GM23338 (cell line): Measurements from ENCODE around the gene C1GALT1C1L. TPM values are rescaled to one million over a fixed set of nuclear protein-coding genes. Genes with fewer than 3 reads are reported as not detected.

Source experiments
- ATAC-seq: fragments of 200-7000 bp; cut with Tn5 transposase; 3 replicates; pipeline ENCODE4 v1.9.1; 2020
- DNase-seq: peaks from one replicate; pipeline ENCODE4 v3.0.0-alpha.2; 2015; ENCODE audit warnings: low spot score
- H2AFZ ChIP-seq: fragments of 200-600 bp; sonication (generic); 2 replicates; pipeline ENCODE4 v1.8.0; 2016; ENCODE audit warnings: antibody characterized with exemption, mild to moderate bottlenecking, moderate library complexity
- H3F3A ChIP-seq: fragments of 200-600 bp; sonication (generic); replicated peaks from 2 replicates; pipeline ENCODE4 v1.8.0; 2017; ENCODE audit warnings: antibody characterized with exemption, mixed run types, low read depth
- H3K27ac ChIP-seq: fragments of 200-600 bp; sonication (generic); 2 replicates; pipeline ENCODE4 v1.6.1; 2016; ENCODE audit warnings: low read depth
- H3K27me3 ChIP-seq: fragments of 200-600 bp; sonication (generic); 2 replicates; pipeline ENCODE4 v1.8.0; 2016; ENCODE audit warnings: mild to moderate bottlenecking, mixed run types, moderate library complexity; ENCODE audit not compliant: insufficient read depth
- H3K36me3 ChIP-seq: fragments of 200-600 bp; sonication (generic); 2 replicates; pipeline ENCODE4 v1.8.0; 2016; ENCODE audit warnings: mild to moderate bottlenecking; ENCODE audit not compliant: insufficient read depth
- H3K4me1 ChIP-seq: fragments of 200-600 bp; sonication (generic); 2 replicates; pipeline ENCODE4 v1.8.0; 2016; ENCODE audit warnings: mild to moderate bottlenecking, moderate library complexity; ENCODE audit not compliant: insufficient read depth
- H3K4me2 ChIP-seq: fragments of 200-600 bp; sonication (generic); 2 replicates; pipeline ENCODE4 v1.7.1; 2017; ENCODE audit warnings: mixed run types
- H3K4me3 ChIP-seq: fragments of 200-600 bp; sonication (generic); 2 replicates; pipeline ENCODE4 v1.6.1; 2016; ENCODE audit warnings: mixed run types
- H3K79me2 ChIP-seq: fragments of 200-600 bp; sonication (generic); replicated peaks from 2 replicates; pipeline ENCODE4 v1.8.0; 2017; ENCODE audit warnings: mild to moderate bottlenecking; ENCODE audit not compliant: insufficient read depth
- H3K9me2 ChIP-seq: fragments of 200-600 bp; sonication (generic); 2 replicates; pipeline ENCODE4 v1.8.0; 2017; ENCODE audit not compliant: insufficient read depth
- H4K20me1 ChIP-seq: fragments of 200-600 bp; sonication (generic); replicated peaks from 2 replicates; pipeline ENCODE4 v1.8.0; 2017; ENCODE audit warnings: mild to moderate bottlenecking; ENCODE audit not compliant: insufficient read depth
- H3K27ac Mint-ChIP-seq: 2 replicates; pipeline ENCODE4 v1.8.0; 2020; ENCODE audit warnings: inconsistent platforms, mild to moderate bottlenecking, moderate library complexity, mixed read lengths
- H3K27me3 Mint-ChIP-seq: 3 replicates; pipeline ENCODE4 v1.8.0; 2022; ENCODE audit warnings: low read depth, mild to moderate bottlenecking, moderate library complexity, mixed read lengths, inconsistent platforms; ENCODE audit not compliant: insufficient read depth, poor library complexity
- H3K36me3 Mint-ChIP-seq: 3 replicates; pipeline ENCODE4 v1.8.0; 2021; ENCODE audit warnings: low read depth, mild to moderate bottlenecking, inconsistent platforms, moderate library complexity, mixed read lengths
- H3K4me1 Mint-ChIP-seq: 3 replicates; pipeline ENCODE4 v1.8.0; 2020; ENCODE audit warnings: mild to moderate bottlenecking, inconsistent platforms, mixed read lengths
- H3K4me3 Mint-ChIP-seq: 3 replicates; pipeline ENCODE4 v1.8.0; 2021; ENCODE audit warnings: moderate library complexity, mild to moderate bottlenecking, inconsistent platforms, mixed read lengths
- H3K9me3 Mint-ChIP-seq: 3 replicates; pipeline ENCODE4 v1.8.0; 2020; ENCODE audit warnings: moderate library complexity, mild to moderate bottlenecking, inconsistent platforms, mixed read lengths
- CREB1 ChIP-seq: fragments of 250-450 bp; sonication (Bioruptor Pico); IDR thresholded peaks from 2 replicates; pipeline ENCODE4 v1.5.0; 2020; ENCODE audit warnings: low read depth, mild to moderate bottlenecking, moderate library complexity
- EZH2 ChIP-seq: fragments of 200-600 bp; sonication (generic); IDR thresholded peaks from one replicate; pipeline ENCODE4 v1.8.0; 2017; ENCODE audit warnings: antibody characterized with exemption, mild to moderate bottlenecking, low read depth; ENCODE audit not compliant: unreplicated experiment
- EZH2phosphoT487 ChIP-seq: fragments of 200-600 bp; sonication (generic); IDR thresholded peaks from one replicate; pipeline ENCODE4 v1.8.1; 2018; ENCODE audit warnings: antibody characterized with exemption; ENCODE audit not compliant: unreplicated experiment
- JUNB ChIP-seq: IDR thresholded peaks from one replicate; pipeline ENCODE4 v1.6.1; 2016; ENCODE audit warnings: antibody characterized with exemption; ENCODE audit not compliant: unreplicated experiment
- NANOG ChIP-seq: IDR thresholded peaks from 2 replicates; pipeline ENCODE4 v1.6.1; 2016; ENCODE audit warnings: antibody characterized with exemption, borderline replicate concordance
- POLR2AphosphoS5 ChIP-seq: IDR thresholded peaks from 2 replicates; pipeline ENCODE4 v1.6.1; 2016; ENCODE audit warnings: antibody characterized with exemption, low read depth
- STAT1 ChIP-seq: IDR thresholded peaks from one replicate; pipeline ENCODE4 v1.6.1; 2016; ENCODE audit warnings: antibody characterized with exemption; ENCODE audit not compliant: unreplicated experiment
- ZNF114 ChIP-seq: fragments of 250-450 bp; sonication (Bioruptor Pico); IDR thresholded peaks from 2 replicates; pipeline ENCODE4 v1.5.0; 2020; ENCODE audit warnings: mild to moderate bottlenecking, moderate library complexity
- ZNF331 ChIP-seq: fragments of 250-450 bp; sonication (Bioruptor Pico); IDR thresholded peaks from 2 replicates; pipeline ENCODE4 v1.5.0; 2020; ENCODE audit warnings: low read depth, mild to moderate bottlenecking, moderate library complexity
- polyA plus RNA-seq: library from polyadenylated mRNA; unstranded; fragments of >200 nt; fragmentation: Nextera tagmentation; extraction: Ambion mirVana; gene quantifications from 2 replicates; pipeline ENCODE4 v1.2.1, GENCODE V29; 2016
- total RNA-seq: library from RNA; depleted of rRNA; stranded (reverse); fragments of >200 nt; shearing (Covaris generic); gene quantifications from 2 replicates; pipeline ENCODE4 v1.2.3, GENCODE V29; 2014
- TF ChIP-seq, protein P1 (sequence below): IDR thresholded peaks from one replicate; pipeline ENCODE4 v1.6.1; 2018; ENCODE audit warnings: antibody characterized with exemption; ENCODE audit not compliant: unreplicated experiment
- TF ChIP-seq, protein P2 (sequence below): IDR thresholded peaks from 2 replicates; pipeline ENCODE4 v1.6.1; 2016; ENCODE audit warnings: antibody characterized with exemption
- TF ChIP-seq, protein P3 (sequence below): fragments of 250-450 bp; sonication (Bioruptor Pico); IDR thresholded peaks from 2 replicates; pipeline ENCODE4 v1.5.0; 2020; ENCODE audit warnings: mild to moderate bottlenecking, moderate library complexity
- TF ChIP-seq, protein P4 (sequence below), 2 experiments: fragments of 200-600 bp in 1 of 2; sonication (generic) in 1 of 2; conservative IDR thresholded peaks; 2 replicates each; pipeline versions ENCODE4 v1.5.1 to v1.6.1; 2016 to 2017; ENCODE audit warnings: antibody characterized with exemption in 2 of 2, low read depth in 2 of 2, mild to moderate bottlenecking in 2 of 2, moderate library complexity in 1 of 2

Gene C1GALT1C1L
- total and polyA plus RNA-seq, 2 experiments from 2014 or later: 0.17 to 0.99 TPM

DNA sequence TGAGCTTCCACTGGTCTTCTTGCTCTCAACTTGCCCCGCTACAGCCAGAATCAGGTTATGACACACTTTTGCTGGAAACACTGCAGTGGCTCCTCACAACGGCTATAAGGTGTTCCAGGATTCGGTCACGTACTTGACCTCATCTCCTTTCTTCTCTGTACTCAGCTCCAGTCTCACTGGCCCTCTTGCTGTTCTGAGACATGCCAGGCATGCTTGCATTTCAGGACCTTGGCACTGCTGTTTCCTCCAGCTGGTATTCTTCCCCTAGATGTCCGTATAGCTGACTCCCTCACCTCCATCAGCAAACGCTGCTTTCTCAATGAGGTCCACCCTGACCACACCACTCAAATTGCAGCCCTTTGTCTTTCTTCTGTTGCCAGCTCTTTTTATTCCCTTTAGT, 31.9 kb upstream of the C1GALT1C1L start:
- H4K20me1 ChIP-seq: no peaks in the 10 kb centered on the region
- Mint-ChIP-seq H3K9me3 (no peaks in the 10 kb centered on the region), H3K27ac (no peak overlapping the region), H3K27me3 (no peaks in the 10 kb centered on the region), H3K36me3 (no peaks in the 10 kb centered on the region), H3K4me3 (no peak overlapping the region), H3K4me1 (peaks cover 13% of the 10 kb centered on the region)
- H3K9me2 ChIP-seq: no peaks in the 10 kb centered on the region
- no peaks in the 10 kb centered on the region for H3K79me2 ChIP-seq
- H3K4me3 ChIP-seq: no peak overlapping the region
- ATAC-seq (no peak), DNase-seq (no peak)
- no peaks in the 10 kb centered on the region for H3F3A ChIP-seq
- no peaks in the 10 kb centered on the region for H3K4me1 ChIP-seq
- no peak for TF ChIP-seq ZNF114 (CRISPR knock-in tag)
- TF ChIP-seq EZH2: no peak
- TF ChIP-seq CREB1 (CRISPR knock-in tag): no peak
- no peak for TF ChIP-seq NANOG
- TF ChIP-seq EZH2phosphoT487: no peak
- TF ChIP-seq, protein P1, sequence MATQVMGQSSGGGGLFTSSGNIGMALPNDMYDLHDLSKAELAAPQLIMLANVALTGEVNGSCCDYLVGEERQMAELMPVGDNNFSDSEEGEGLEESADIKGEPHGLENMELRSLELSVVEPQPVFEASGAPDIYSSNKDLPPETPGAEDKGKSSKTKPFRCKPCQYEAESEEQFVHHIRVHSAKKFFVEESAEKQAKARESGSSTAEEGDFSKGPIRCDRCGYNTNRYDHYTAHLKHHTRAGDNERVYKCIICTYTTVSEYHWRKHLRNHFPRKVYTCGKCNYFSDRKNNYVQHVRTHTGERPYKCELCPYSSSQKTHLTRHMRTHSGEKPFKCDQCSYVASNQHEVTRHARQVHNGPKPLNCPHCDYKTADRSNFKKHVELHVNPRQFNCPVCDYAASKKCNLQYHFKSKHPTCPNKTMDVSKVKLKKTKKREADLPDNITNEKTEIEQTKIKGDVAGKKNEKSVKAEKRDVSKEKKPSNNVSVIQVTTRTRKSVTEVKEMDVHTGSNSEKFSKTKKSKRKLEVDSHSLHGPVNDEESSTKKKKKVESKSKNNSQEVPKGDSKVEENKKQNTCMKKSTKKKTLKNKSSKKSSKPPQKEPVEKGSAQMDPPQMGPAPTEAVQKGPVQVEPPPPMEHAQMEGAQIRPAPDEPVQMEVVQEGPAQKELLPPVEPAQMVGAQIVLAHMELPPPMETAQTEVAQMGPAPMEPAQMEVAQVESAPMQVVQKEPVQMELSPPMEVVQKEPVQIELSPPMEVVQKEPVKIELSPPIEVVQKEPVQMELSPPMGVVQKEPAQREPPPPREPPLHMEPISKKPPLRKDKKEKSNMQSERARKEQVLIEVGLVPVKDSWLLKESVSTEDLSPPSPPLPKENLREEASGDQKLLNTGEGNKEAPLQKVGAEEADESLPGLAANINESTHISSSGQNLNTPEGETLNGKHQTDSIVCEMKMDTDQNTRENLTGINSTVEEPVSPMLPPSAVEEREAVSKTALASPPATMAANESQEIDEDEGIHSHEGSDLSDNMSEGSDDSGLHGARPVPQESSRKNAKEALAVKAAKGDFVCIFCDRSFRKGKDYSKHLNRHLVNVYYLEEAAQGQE: no peak
- no peak for TF ChIP-seq ZNF331 (CRISPR knock-in tag)
- TF ChIP-seq STAT1: no peak
- TF ChIP-seq, protein P2, sequence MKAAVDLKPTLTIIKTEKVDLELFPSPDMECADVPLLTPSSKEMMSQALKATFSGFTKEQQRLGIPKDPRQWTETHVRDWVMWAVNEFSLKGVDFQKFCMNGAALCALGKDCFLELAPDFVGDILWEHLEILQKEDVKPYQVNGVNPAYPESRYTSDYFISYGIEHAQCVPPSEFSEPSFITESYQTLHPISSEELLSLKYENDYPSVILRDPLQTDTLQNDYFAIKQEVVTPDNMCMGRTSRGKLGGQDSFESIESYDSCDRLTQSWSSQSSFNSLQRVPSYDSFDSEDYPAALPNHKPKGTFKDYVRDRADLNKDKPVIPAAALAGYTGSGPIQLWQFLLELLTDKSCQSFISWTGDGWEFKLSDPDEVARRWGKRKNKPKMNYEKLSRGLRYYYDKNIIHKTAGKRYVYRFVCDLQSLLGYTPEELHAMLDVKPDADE: no peak
- TF ChIP-seq, protein P3, sequence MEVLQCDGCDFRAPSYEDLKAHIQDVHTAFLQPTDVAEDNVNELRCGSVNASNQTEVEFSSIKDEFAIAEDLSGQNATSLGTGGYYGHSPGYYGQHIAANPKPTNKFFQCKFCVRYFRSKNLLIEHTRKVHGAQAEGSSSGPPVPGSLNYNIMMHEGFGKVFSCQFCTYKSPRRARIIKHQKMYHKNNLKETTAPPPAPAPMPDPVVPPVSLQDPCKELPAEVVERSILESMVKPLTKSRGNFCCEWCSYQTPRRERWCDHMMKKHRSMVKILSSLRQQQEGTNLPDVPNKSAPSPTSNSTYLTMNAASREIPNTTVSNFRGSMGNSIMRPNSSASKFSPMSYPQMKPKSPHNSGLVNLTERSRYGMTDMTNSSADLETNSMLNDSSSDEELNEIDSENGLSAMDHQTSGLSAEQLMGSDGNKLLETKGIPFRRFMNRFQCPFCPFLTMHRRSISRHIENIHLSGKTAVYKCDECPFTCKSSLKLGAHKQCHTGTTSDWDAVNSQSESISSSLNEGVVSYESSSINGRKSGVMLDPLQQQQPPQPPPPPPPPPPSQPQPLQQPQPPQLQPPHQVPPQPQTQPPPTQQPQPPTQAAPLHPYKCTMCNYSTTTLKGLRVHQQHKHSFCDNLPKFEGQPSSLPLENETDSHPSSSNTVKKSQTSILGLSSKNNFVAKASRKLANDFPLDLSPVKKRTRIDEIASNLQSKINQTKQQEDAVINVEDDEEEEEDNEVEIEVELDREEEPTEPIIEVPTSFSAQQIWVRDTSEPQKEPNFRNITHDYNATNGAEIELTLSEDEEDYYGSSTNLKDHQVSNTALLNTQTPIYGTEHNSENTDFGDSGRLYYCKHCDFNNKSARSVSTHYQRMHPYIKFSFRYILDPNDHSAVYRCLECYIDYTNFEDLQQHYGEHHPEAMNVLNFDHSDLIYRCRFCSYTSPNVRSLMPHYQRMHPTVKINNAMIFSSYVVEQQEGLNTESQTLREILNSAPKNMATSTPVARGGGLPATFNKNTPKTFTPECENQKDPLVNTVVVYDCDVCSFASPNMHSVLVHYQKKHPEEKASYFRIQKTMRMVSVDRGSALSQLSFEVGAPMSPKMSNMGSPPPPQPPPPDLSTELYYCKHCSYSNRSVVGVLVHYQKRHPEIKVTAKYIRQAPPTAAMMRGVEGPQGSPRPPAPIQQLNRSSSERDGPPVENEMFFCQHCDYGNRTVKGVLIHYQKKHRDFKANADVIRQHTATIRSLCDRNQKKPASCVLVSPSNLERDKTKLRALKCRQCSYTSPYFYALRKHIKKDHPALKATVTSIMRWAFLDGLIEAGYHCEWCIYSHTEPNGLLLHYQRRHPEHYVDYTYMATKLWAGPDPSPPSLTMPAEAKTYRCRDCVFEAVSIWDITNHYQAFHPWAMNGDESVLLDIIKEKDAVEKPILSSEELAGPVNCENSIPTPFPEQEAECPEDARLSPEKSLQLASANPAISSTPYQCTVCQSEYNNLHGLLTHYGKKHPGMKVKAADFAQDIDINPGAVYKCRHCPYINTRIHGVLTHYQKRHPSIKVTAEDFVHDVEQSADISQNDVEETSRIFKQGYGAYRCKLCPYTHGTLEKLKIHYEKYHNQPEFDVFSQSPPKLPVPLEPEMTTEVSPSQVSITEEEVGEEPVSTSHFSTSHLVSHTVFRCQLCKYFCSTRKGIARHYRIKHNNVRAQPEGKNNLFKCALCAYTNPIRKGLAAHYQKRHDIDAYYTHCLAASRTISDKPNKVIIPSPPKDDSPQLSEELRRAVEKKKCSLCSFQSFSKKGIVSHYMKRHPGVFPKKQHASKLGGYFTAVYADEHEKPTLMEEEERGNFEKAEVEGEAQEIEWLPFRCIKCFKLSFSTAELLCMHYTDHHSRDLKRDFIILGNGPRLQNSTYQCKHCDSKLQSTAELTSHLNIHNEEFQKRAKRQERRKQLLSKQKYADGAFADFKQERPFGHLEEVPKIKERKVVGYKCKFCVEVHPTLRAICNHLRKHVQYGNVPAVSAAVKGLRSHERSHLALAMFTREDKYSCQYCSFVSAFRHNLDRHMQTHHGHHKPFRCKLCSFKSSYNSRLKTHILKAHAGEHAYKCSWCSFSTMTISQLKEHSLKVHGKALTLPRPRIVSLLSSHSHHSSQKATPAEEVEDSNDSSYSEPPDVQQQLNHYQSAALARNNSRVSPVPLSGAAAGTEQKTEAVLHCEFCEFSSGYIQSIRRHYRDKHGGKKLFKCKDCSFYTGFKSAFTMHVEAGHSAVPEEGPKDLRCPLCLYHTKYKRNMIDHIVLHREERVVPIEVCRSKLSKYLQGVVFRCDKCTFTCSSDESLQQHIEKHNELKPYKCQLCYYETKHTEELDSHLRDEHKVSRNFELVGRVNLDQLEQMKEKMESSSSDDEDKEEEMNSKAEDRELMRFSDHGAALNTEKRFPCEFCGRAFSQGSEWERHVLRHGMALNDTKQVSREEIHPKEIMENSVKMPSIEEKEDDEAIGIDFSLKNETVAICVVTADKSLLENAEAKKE (CRISPR knock-in tag): no peak
- TF ChIP-seq JUNB: no peak
- TF ChIP-seq, protein P4, sequence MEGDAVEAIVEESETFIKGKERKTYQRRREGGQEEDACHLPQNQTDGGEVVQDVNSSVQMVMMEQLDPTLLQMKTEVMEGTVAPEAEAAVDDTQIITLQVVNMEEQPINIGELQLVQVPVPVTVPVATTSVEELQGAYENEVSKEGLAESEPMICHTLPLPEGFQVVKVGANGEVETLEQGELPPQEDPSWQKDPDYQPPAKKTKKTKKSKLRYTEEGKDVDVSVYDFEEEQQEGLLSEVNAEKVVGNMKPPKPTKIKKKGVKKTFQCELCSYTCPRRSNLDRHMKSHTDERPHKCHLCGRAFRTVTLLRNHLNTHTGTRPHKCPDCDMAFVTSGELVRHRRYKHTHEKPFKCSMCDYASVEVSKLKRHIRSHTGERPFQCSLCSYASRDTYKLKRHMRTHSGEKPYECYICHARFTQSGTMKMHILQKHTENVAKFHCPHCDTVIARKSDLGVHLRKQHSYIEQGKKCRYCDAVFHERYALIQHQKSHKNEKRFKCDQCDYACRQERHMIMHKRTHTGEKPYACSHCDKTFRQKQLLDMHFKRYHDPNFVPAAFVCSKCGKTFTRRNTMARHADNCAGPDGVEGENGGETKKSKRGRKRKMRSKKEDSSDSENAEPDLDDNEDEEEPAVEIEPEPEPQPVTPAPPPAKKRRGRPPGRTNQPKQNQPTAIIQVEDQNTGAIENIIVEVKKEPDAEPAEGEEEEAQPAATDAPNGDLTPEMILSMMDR (conservative IDR thresholded peaks at IDR 0.05; ENCODE audit: low read depth in 2 of 2): no peak
- TF ChIP-seq POLR2AphosphoS5: no peak
- no peak overlapping the region for H2AFZ ChIP-seq
- H3K4me2 ChIP-seq: no peak overlapping the region
- H3K36me3 ChIP-seq: no peaks in the 10 kb centered on the region
- H3K27ac ChIP-seq: no peak overlapping the region
- no peaks in the 10 kb centered on the region for H3K27me3 ChIP-seq
